GM18498 (cell line): Measurements from ENCODE around the gene GPR55.

ENCODE experiments used
- ATAC-seq: cut with Tn5 transposase; IDR thresholded peaks from one replicate; pipeline ENCODE4 v1.9.1; 2021; ENCODE audit warnings: mild to moderate bottlenecking, moderate library complexity; ENCODE audit not compliant: unreplicated experiment

Gene GPR55

DNA sequence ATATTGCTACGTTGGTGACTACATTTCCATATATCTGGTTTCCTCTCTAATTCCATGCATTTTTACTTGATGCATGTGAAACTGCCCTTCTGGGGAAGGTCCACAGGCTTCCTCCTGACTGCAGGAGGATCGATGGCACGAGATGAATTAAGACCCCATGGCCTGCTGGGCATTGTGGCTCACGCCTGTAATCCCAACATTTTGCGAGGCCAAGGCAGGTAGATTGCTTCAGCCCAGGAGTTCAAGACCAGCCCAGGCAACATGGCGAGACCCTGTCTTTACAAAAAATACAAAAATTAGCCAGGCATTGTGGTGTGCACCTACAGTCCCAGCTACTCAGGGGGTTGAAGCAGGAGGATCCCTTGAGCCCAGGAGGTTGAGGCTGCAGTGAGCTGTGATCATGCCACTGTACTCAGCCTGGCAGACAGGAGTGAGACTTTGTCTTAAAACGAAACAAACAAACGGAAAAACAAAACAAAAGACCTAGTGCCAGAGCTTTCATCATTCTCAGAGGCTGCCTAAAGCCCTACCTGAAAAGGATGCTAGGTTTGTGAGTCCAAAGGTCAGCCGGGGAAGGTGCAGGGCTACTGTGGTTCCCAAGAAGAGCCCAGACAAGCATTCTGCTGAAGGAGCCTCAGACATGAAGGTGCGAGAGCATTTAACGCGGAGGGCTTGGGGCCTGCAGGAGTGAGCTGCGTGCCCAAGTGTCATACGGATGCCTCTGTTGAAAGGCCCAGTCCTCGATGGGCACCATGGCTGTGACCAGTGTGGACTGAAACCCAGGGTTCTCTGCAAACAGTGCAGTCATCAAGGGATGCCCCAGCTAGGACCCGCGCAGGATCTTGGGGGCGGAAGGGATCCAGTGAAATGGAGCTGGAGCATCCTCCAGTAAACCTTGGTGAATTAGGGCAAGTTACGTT is 21.6 kb downstream of the GPR55 start:
- no peak for ATAC-seq

- peak; percentile 73 for ATAC-seq
Measured at GRCh38 chr2:230902180-230902899, 22.7 kb downstream of the GPR55 start.

DNA sequence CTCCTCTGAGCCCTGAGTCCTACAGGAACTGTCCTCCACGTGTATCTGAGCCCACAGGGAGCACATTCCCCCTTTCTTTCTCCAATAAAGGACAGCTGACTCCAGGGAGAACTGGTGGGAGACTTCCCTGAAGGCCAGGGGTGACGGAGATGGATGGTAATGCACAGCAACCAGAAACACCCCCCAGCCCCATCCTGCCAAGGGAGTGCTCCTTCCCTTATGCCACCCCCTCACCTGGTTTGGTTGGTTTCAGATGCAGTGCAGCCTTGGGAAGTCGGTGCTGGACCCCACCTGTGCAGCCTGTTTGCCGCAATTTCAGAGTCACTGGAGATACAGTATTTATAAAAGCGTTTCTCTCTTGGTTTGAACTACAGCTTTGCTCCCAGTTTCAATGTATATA is 24.0 kb downstream of the GPR55 start:
- ATAC-seq: no peak

DNA sequence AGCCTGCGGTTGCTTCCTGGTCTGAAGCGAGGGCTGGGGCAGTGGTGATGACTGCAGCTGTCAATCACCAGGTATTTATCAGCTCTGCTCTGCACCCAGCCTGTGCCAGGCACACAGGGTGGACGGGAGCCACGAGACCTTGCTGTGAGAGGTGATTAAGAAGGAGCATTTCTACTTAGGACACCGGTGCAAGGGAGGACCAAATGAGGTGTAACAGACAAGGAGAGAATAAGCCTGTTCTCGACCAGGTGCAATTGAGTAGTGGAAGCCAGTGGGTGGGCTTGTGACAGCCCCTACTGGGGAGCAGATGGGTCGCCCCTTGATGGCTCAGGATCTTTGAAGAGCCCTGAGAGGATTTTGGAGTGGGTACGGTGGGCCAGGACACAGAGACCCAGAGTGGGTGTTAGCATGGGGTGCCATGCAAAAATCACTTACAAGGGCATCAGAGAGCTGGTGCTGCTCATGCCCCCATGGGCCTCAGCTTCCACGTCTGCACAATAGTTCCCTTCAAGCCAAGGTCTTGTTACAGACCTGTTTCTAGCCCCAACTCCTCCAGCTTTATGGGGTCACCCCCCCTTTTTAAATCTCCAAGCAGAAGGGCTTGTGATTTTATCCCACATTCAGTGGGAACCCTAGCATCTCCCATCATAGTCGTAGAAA is 24.6 kb downstream of the GPR55 start:
- no peak for ATAC-seq

GRCh38 chr2:230899786-230900185 is 25.3 kb downstream of the GPR55 start:
- ATAC-seq: no peak

- no peak for ATAC-seq
Measured at GRCh38 chr2:230899287-230899686, 25.8 kb downstream of the GPR55 start.

- no peak for ATAC-seq
Measured at GRCh38 chr2:230898713-230899091, 26.3 kb downstream of the GPR55 start.

- ATAC-seq: no peak
Measured at GRCh38 chr2:230898016-230898712, 26.9 kb downstream of the GPR55 start.

- no peak for ATAC-seq
Measured at GRCh38 chr2:230896346-230897115, 28.5 kb downstream of the GPR55 start.

DNA sequence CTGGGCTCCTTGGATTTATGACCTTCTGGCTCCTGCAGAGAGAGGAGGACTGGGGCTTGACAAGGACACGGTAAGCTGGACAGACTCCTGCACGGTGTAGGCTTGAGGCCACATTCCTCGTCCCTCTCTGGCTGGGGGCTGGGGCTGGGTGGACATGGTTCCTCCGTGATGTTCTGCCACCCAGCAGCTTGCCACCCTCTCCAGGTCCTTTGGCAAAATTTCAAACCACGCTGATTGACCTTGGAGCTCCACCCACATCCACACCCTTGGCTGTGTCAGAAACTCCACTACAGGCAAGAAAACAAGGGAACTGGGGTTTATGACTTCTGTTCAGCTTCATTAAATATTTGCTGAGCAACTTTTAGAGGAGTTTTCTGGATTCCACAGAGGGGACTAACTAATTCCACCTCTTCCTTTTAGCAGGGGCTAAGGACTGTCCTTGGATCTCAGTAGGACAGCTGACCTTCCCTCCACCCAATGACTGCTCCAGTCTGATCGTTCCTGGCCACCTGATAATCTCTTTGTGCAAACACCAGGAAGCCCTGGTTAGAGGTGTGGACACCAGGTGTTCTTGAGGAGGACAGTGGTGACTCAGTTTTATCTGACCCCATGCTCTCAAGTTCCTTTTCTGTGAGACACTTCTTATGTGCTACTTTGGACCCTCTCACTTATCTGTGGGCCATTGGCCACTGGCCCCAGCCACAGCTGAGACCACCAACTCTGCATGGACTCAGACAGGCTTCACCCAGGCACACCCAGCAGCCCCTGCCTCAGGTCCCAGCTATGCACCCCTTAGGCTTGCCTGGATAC is 29.3 kb downstream of the GPR55 start:
- ATAC-seq: no peak

GRCh38 chr2:230893841-230894781 is 30.9 kb downstream of the GPR55 start:
- ATAC-seq: peak; percentile 48

GRCh38 chr2:230893338-230893737 is 31.7 kb downstream of the GPR55 start:
- ATAC-seq: peak; percentile 73

- no peak for ATAC-seq
Measured at GRCh38 chr2:230891509-230891908, 33.5 kb downstream of the GPR55 start.

DNA sequence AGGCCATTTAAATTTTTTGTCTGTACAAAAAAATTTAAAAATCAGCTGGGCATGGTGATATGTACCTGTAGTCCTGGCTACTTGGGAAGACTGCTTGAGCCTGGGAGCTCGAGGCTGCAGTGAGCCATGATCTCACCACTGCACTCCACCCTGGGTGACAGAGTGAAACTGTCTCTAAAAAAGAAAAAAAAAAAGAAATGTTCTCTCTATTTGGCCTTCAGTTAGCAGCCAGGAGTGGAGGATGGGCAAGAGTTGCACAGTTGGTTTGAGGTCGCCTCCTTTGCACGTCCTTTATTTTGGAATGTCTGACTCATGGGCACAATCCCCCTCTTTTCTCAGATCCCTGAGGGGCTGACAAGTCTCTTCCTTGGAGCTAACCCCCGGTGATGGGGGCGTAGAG is 34.0 kb downstream of the GPR55 start:
- ATAC-seq: no peak

DNA sequence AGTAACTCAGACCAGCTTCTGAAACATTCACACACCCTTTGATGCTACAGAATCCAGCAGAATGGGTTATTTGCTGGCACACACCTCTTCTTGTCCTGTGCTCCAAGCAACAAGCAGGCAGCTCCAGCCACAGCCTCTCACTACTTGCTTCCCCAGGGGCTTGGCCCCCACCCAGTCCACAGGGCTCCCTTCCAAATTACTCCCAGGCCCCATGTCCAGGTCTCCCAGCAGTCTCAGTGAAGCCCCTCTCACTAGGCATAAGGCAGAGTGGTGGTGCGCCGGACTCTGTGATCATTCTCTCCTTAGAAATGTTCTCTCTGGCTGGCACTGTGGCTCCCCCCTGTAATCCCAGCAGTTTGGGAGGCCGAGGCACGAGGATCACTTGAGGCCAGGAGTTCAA is 34.4 kb downstream of the GPR55 start:
- no peak for ATAC-seq

DNA sequence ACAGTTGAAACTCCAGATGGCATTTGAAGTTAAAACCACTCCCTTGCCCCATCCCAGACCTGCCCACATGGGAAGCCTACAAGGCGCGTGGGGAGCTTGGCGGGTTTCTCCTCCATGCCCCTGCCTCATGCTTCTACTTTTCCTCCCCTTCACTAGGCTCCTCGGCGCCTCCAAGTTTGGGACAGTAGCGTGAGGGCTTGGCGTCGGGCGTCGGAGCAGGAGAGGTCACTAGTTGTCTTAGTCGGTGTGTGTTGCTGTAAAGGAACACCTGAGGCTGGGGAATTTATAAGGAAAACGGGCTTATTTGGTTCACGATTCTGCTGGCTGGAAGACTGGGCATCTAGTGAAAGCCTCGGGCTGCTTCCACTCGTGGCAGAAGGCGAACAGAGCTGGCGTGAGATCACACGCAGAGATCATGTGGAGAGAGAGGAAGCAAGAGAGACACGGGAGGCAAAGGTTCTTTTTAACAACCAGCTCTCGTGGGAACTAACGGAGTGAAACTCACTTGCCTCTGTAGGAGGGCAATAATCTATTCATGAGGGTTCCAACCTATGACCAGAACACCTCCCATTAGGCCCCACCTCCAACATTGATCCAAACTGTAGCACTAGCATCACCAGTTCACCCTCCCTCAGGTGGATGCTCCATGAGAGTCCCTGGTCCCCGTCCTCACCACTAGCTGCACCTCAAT is 35.0 kb downstream of the GPR55 start:
- ATAC-seq: no peak

DNA sequence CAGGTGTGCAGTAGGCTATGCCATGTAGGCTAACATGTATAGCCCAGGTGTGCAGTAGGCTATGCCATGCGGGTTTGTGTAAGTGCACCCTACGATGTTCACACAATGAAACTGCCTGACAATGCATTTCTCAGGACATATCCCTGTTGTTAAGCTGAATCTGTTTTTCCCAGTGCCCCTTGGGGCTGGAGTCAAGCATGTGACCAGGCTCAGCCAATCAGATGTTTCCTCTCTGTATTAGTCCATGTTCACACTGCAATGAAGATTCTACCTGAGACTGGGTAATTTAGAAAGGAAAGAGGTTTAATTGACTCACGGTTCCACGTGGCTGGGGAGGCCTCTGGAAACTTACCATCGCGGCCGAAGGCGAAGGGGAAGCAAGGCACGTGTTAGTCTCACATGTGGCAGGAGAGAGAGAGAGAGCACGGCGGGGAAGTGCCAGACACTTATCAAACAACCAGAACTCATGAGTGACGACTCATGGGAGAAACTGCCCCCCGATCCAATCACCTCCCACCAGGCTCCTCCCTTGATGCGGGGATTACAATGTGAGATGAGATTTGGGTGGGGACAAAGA is 36.1 kb downstream of the GPR55 start:
- no peak for ATAC-seq
